Heart left ventricle (tissue), 16 donors: ENCODE results near the gene SAP30BP. TPM values are rescaled to one million over a fixed set of nuclear protein-coding genes. Genes with fewer than 3 reads are reported as not detected.
A peak's percentile ranks its signal among the peaks of the same experiment; 100 is the strongest.

Experiments used
- ATAC-seq, 4 donors: fragments of 200-7000 bp; cut with Tn5 transposase; one replicate each; pipeline ENCODE4 v1.9.1; 2020 to 2022; ENCODE audit warnings: moderate library complexity in 4 of 4, mild to moderate bottlenecking in 3 of 4, moderate number of reproducible peaks in 1 of 4
- DNase-seq, 5 donors: peaks; one replicate each; pipeline ENCODE4 v3.0.0-alpha.2; 2020
- H3K27ac ChIP-seq, 12 donors: fragments of 200-600 bp; sonication (generic) in 4 of 12; one replicate each; pipeline versions ENCODE4 v1.5.0 to v1.8.0; 2016 to 2022; ENCODE audit warnings: mild to moderate bottlenecking in 2 of 12
- H3K27me3 ChIP-seq, 9 donors: fragments of 200-600 bp; sonication (generic) in 2 of 9; one replicate each; pipeline versions ENCODE4 v1.5.1 to v1.8.0; 2016 to 2022; ENCODE audit warnings: mild to moderate bottlenecking in 3 of 9
- H3K36me3 ChIP-seq, 9 donors: fragments of 200-600 bp; sonication (generic) in 2 of 9; one replicate each; pipeline versions ENCODE4 v1.5.0 to v1.8.0; 2018 to 2022; ENCODE audit warnings: mild to moderate bottlenecking in 2 of 9
- H3K4me1 ChIP-seq, 12 donors: fragments of 200-600 bp; sonication (generic) in 4 of 12; one replicate each; pipeline versions ENCODE4 v1.5.0 to v1.8.0; 2016 to 2022; ENCODE audit warnings: mild to moderate bottlenecking in 3 of 12
- H3K4me3 ChIP-seq, 12 donors: fragments of 200-600 bp; sonication (generic) in 4 of 12; one replicate each; pipeline versions ENCODE4 v1.5.0 to v1.8.0; 2017 to 2022; ENCODE audit warnings: mild to moderate bottlenecking in 9 of 12, moderate library complexity in 4 of 12
- H3K9me3 ChIP-seq, 12 donors: fragments of 200-600 bp; sonication (generic) in 4 of 12; one replicate each; pipeline versions ENCODE4 v1.5.0 to v1.8.0; 2016 to 2022; ENCODE audit warnings: mild to moderate bottlenecking in 1 of 12
- POLR2A ChIP-seq, 2 donors: fragments of 450-650 bp; IDR thresholded peaks; one replicate each; pipeline ENCODE4 v1.6.1; 2017; ENCODE audit warnings: antibody characterized with exemption in 2 of 2, mild to moderate bottlenecking in 2 of 2, moderate library complexity in 2 of 2
- WGBS, 4 donors: extraction: QIAGEN DNeasy Blood & Tissue Kit in 2 of 4; methylation state at CpG; one replicate each; pipeline versions ENCODE4 v1.1.5 to v1.1.7; 2013 to 2018; 5-methylcytosine and 5-hydroxymethylcytosine counted together
- intact Hi-C, 10 donors: fragments of 100-400 bp; cut with DNase I; formaldehyde crosslinking; loops; one replicate each; pipeline versions ENCODE4 v1.11.1 to v1.14.2; 2022
- polyA plus RNA-seq, 2 donors: library from polyadenylated mRNA; stranded (reverse); fragments of 200-250 nt; gene quantifications; one replicate each; pipeline ENCODE4 v1.2.3, GENCODE V29; 2013
- total RNA-seq, 9 donors: library from RNA; depleted of rRNA in 2 of 9; stranded (reverse); fragments of >200 nt in 2 of 9; fragmentation: NEBNext Ultra II Directional in 3 of 9; extraction: Animal tissue kit (Norgen Biotek cat#: 25700) in 3 of 9; gene quantifications; one replicate each; pipeline versions ENCODE4 v1.1.0 to v1.2.4, GENCODE V29; 2016 to 2023
- TF ChIP-seq, protein P1 (sequence below), 12 donors: fragments of 200-600 bp; sonication (generic) in 4 of 12; IDR thresholded peaks; one replicate each; pipeline versions ENCODE4 v1.5.0 to v1.8.0; 2018 to 2022; ENCODE audit warnings: antibody characterized with exemption in 12 of 12, mild to moderate bottlenecking in 5 of 12
- donor health status: ischemic (EF 13 %, LVEDD 7.1; RV severe dilation, severe dysfunction).
- donor health status: healthy with polysubstance abuse.
- donor health status: DM: no; HTN: yes; CAD: no.
- donor health status: DM: no; HTN: no; CAD: no.
- donor health status: ischemic (EF 25% LVEDD 6.9; RV normal size, moderate dysfunction).
- donor health status: ischemic (EF 25% LVEDD 5.7; RV mildly dilated, moderate dysfunction).
- donor health status: healthy.
- donor health status: DM: yes; HTN: yes; CAD: no.
- donor health status: ischemic (EF 35%, LVEDD 5.7; RV mildly dilated, moderate dysfunction).
- donor health status: nonischemic (EF 11% LVEDD 7.7; RV severe dilation, severe dysfunction).
- donor health status: DM: yes; HTN: yes; CAD: no.
- donor health status: PGD.
- donor health status: ischemic (EF 29% LVEDD 5.4; RV normal size, mild dysfunction).
- donor health status: nonischemic (EF 23%, LVEDD 6.1; RV moderate dilation, normal function).

The SAP30BP gene
- total and polyA plus RNA-seq, 11 donors = 40.9 to 121 (median 54.6) TPM

GRCh38 chr17:75641343-75641742, 25.8 kb upstream of the SAP30BP start:
- intact Hi-C loops = no loop called here
- ATAC-seq = peak; percentile 59 to 83 (median 66)
- DNase-seq = peak; percentile 53 to 85 (median 61)
- Histone ChIP-seq H3K27me3 (no peaks in the 10 kb centered on the region), H3K4me3 (no peak overlapping the region), H3K9me3 (no peaks in the 10 kb centered on the region), H3K4me1 (peaks cover 0 to 66% (median 19%) of the 10 kb centered on the region in 12 donors), H3K36me3 (peaks cover 0 to 23% (median 0%) of the 10 kb centered on the region in 9 donors), H3K27ac (peak overlapping the region in 11 of 12 donors; percentile 5 to 76 (median 58))
- TF ChIP-seq, protein P1, sequence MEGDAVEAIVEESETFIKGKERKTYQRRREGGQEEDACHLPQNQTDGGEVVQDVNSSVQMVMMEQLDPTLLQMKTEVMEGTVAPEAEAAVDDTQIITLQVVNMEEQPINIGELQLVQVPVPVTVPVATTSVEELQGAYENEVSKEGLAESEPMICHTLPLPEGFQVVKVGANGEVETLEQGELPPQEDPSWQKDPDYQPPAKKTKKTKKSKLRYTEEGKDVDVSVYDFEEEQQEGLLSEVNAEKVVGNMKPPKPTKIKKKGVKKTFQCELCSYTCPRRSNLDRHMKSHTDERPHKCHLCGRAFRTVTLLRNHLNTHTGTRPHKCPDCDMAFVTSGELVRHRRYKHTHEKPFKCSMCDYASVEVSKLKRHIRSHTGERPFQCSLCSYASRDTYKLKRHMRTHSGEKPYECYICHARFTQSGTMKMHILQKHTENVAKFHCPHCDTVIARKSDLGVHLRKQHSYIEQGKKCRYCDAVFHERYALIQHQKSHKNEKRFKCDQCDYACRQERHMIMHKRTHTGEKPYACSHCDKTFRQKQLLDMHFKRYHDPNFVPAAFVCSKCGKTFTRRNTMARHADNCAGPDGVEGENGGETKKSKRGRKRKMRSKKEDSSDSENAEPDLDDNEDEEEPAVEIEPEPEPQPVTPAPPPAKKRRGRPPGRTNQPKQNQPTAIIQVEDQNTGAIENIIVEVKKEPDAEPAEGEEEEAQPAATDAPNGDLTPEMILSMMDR (IDR thresholded peaks at IDR 0.05) = no peak
- no peak for TF ChIP-seq POLR2A (IDR thresholded peaks at IDR 0.05)
- 55 to 75% (median 65%) methylated on average over 7 to 9 of the region's 9 CpGs for WGBS, 4 donors

DNA sequence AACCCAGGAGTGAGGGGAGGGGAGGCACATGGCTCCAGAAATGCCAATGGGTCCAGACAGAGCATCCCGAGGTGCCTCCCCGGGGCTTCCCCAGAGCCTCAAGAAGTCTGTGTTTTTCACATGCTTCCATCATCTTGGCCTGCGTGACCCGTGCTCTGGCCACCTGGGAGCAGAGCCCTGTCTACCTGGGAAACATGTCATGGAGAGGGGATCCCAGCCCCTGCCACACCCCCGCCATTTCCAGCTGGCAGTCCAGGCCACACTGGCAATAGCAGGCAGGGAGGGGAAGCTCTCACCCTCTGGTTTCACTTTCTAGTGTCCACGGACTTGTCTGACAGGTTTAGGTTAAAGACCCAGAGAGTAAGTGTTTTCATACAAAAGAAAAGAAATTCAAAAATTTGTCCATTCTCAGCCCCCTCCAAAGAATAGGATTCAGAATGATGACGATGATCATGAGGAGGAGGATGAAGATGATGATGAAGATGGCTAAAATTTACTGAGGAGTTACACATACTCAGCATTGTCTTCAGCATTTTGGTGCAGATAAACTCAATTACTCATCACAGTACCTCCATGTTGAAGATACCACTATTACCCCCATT, 24.9 kb upstream of the SAP30BP start:
- intact Hi-C loops = no loop called here
- WGBS, 4 donors = 84 to 87% (median 85%) methylated on average over 7 of the region's 7 CpGs
- H3K4me3 ChIP-seq = no peak overlapping the region
- TF ChIP-seq, protein P1 (IDR thresholded peaks at IDR 0.05) = no peak
- TF ChIP-seq POLR2A (IDR thresholded peaks at IDR 0.05) = no peak
- no peaks in the 10 kb centered on the region for H3K27me3 ChIP-seq
- peaks cover 0 to 57% (median 19%) of the 10 kb centered on the region in 12 donors for H3K4me1 ChIP-seq
- peak overlapping the region in 9 of 12 donors; percentile 5 to 76 (median 65) for H3K27ac ChIP-seq
- peak in 1 of 5 donors; percentile 32 for DNase-seq
- no peak for ATAC-seq
- peaks cover 0 to 24% (median 5%) of the 10 kb centered on the region in 9 donors for H3K36me3 ChIP-seq
- H3K9me3 ChIP-seq = no peaks in the 10 kb centered on the region

GRCh38 chr17:75642784-75643642, 24.1 kb upstream of the SAP30BP start:
- Histone ChIP-seq H3K36me3 (peaks cover 0 to 24% (median 5%) of the 10 kb centered on the region in 9 donors), H3K27me3 (no peaks in the 10 kb centered on the region), H3K4me3 (no peak overlapping the region), H3K9me3 (no peaks in the 10 kb centered on the region), H3K27ac (peak overlapping the region in 1 of 12 donors; percentile 76), H3K4me1 (peaks cover 0 to 51% (median 18%) of the 10 kb centered on the region in 12 donors)
- ATAC-seq (peak in 2 of 4 donors; percentile 6 to 25), DNase-seq (peak in 2 of 5 donors; percentile 44 to 49)
- intact Hi-C loops = no loop called here
- WGBS, 4 donors = 79 to 88% (median 83%) methylated on average over 17 of the region's 17 CpGs
- no peak for TF ChIP-seq POLR2A (IDR thresholded peaks at IDR 0.05)
- TF ChIP-seq, protein P1 (IDR thresholded peaks at IDR 0.05) = no peak

GRCh38 chr17:75643643-75644017, 23.5 kb upstream of the SAP30BP start:
- Histone ChIP-seq H3K4me3 (no peak overlapping the region), H3K27ac (no peak overlapping the region), H3K9me3 (no peaks in the 10 kb centered on the region), H3K4me1 (peaks cover 0 to 48% (median 18%) of the 10 kb centered on the region in 12 donors), H3K27me3 (no peaks in the 10 kb centered on the region), H3K36me3 (peaks cover 0 to 27% (median 6%) of the 10 kb centered on the region in 9 donors)
- ATAC-seq (no peak), DNase-seq (peak in 1 of 5 donors; percentile 48)
- intact Hi-C loops = no loop called here
- no peak for TF ChIP-seq POLR2A (IDR thresholded peaks at IDR 0.05)
- TF ChIP-seq, protein P1 (IDR thresholded peaks at IDR 0.05) = no peak
- 95 to 98% (median 96%) methylated on average over 4 to 7 of the region's 7 CpGs for WGBS, 4 donors
